GM12892 (cell line): ENCODE results near the gene KMT2A.
"Not testable (repeated sequence)": the region's sequence is repeated elsewhere in the genome, so short reads cannot be mapped to it uniquely, and the experiment has no call there.

Source experiments
- DNase-seq: peaks from one replicate; pipeline ENCODE4 v3.0.0; 2011; ENCODE audit not compliant: insufficient read length
- FAIRE-seq: peaks from 2 replicates; lab custom pipeline; 2011; peaks lifted over from hg19 to GRCh38; lab: Jason Lieb, UNC
- POLR2A ChIP-seq: IDR thresholded peaks from 2 replicates; pipeline ENCODE4 v1.6.1; 2011; ENCODE audit warnings: low read depth, low read length, control low read depth
- POLR2AphosphoS5 ChIP-seq: IDR thresholded peaks from 2 replicates; pipeline ENCODE4 v1.6.1; 2011; ENCODE audit warnings: low read depth, low read length, control low read depth
- TAF1 ChIP-seq: IDR thresholded peaks from 2 replicates; pipeline ENCODE4 v1.6.1; 2011; ENCODE audit warnings: low read depth, mild to moderate bottlenecking, control low read depth, low read length, borderline replicate concordance

The KMT2A gene

GRCh38 chr11:118412921-118413320, 23.4 kb upstream of the KMT2A start:
- no peak for DNase-seq
- TF ChIP-seq POLR2AphosphoS5 (no peak), TAF1 (no peak)
- FAIRE-seq: no peak

GRCh38 chr11:118415062-118415738, 21.1 kb upstream of the KMT2A start:
- DNase-seq: no peak
- FAIRE-seq: no peak
- TF ChIP-seq POLR2AphosphoS5 (no peak), TAF1 (no peak)

GRCh38 chr11:118415739-118416068, 20.6 kb upstream of the KMT2A start:
- DNase-seq (no peak), FAIRE-seq (no peak)
- TF ChIP-seq POLR2A (no peak), TAF1 (no peak), POLR2AphosphoS5 (no peak)

GRCh38 chr11:118416900-118417299, 19.4 kb upstream of the KMT2A start:
- FAIRE-seq, DNase-seq: not testable (repeated sequence)

- TF ChIP-seq POLR2AphosphoS5: no peak
- TF ChIP-seq POLR2A: no peak
- no peak for TF ChIP-seq TAF1
- DNase-seq (no peak), FAIRE-seq (no peak)
Measured at GRCh38 chr11:118417801-118418200, 18.5 kb upstream of the KMT2A start.

GRCh38 chr11:118418766-118419165, 17.5 kb upstream of the KMT2A start:
- TF ChIP-seq POLR2A: no peak
- no peak for DNase-seq
- no peak for FAIRE-seq

GRCh38 chr11:118427707-118428106, 8.6 kb upstream of the KMT2A start:
- DNase-seq (no peak), FAIRE-seq (no peak)
- TF ChIP-seq POLR2AphosphoS5 (no peak), TAF1 (no peak), POLR2A (no peak)

- DNase-seq (no peak), FAIRE-seq (no peak)
- TF ChIP-seq TAF1: no peak
Measured at GRCh38 chr11:118430956-118431355, 5.3 kb upstream of the KMT2A start.

- no peak for FAIRE-seq
- TF ChIP-seq POLR2A (no peak), TAF1 (no peak), POLR2AphosphoS5 (no peak)
- no peak for DNase-seq
Measured at GRCh38 chr11:118434123-118434552, 2.2 kb upstream of the KMT2A start.

- TF ChIP-seq POLR2AphosphoS5: no peak
- TF ChIP-seq POLR2A: no peak
- TF ChIP-seq TAF1: no peak
- DNase-seq (peak; percentile 31), FAIRE-seq (peak; percentile 78)
Measured at GRCh38 chr11:118434553-118435289, 1.6 kb upstream of the KMT2A start.

- DNase-seq (peak; percentile 48), FAIRE-seq (no peak)
Measured at GRCh38 chr11:118435290-118435892, 901 bp upstream of the KMT2A start.

GRCh38 chr11:118436639-118437207, 431 bp downstream of the KMT2A start:
- DNase-seq: peak; percentile 22
- no peak for FAIRE-seq
- TF ChIP-seq POLR2A: no peak; the same call in 1 of the 2 replicates

More at GRCh38 chr11:118435290-118435892, 901 bp upstream of the KMT2A start:
- TF ChIP-seq POLR2A: no peak
- TF ChIP-seq TAF1: no peak
- no peak; the same call in 1 of the 2 replicates for TF ChIP-seq POLR2AphosphoS5
